GM12892 (cell line): ENCODE results near the gene FEV.

Experiments
- POLR2A ChIP-seq: IDR thresholded peaks from 2 replicates; pipeline ENCODE4 v1.6.1; 2011; ENCODE audit warnings: low read depth, low read length, control low read depth
- POLR2AphosphoS5 ChIP-seq: IDR thresholded peaks from 2 replicates; pipeline ENCODE4 v1.6.1; 2011; ENCODE audit warnings: low read depth, low read length, control low read depth
- TAF1 ChIP-seq: IDR thresholded peaks from 2 replicates; pipeline ENCODE4 v1.6.1; 2011; ENCODE audit warnings: low read depth, mild to moderate bottlenecking, control low read depth, low read length, borderline replicate concordance

- no peak for TF ChIP-seq POLR2AphosphoS5
- TF ChIP-seq TAF1, result no peak
- no peak for TF ChIP-seq POLR2A
Observed at GRCh38 chr2:219032051-219032745, 47.2 kb upstream of the FEV start.
